GM19372 (cell line): ENCODE results near the gene SLC48A1.

ENCODE experiments used
- ATAC-seq: cut with Tn5 transposase; IDR thresholded peaks from one replicate; pipeline ENCODE4 v1.9.1; 2021; ENCODE audit warnings: mild to moderate bottlenecking, low read depth, moderate library complexity; ENCODE audit not compliant: unreplicated experiment

Gene SLC48A1

GRCh38 chr12:47773062-47773857 lies at the start of gene SLC48A1:
Gene SLC48A1, plus strand, starts transcription at chr12:47773238. Its CDS starts 67 bp downstream, at chr12:47773305.
- peak; percentile 77 for ATAC-seq

GRCh38 chr12:47725091-47725772 lies 47.8 kb upstream of the SLC48A1 start, which contains the start of gene ENDOU:
Gene ENDOU, minus strand, starts transcription at chr12:47725490. Its CDS starts 77 bp downstream, at chr12:47725413.
- ATAC-seq = no peak

GRCh38 chr12:47725893-47726292 lies 47.1 kb upstream of the SLC48A1 start:
- peak; percentile 71 for ATAC-seq

- no peak for ATAC-seq
Measured at GRCh38 chr12:47729233-47729632, 43.8 kb upstream of the SLC48A1 start.

- ATAC-seq = no peak
Measured at GRCh38 chr12:47730341-47730744, 42.7 kb upstream of the SLC48A1 start.

GRCh38 chr12:47731723-47732122 lies 41.3 kb upstream of the SLC48A1 start:
- no peak for ATAC-seq

GRCh38 chr12:47732504-47732903 lies 40.5 kb upstream of the SLC48A1 start:
- no peak for ATAC-seq

- no peak for ATAC-seq
Measured at GRCh38 chr12:47733142-47733541, 39.9 kb upstream of the SLC48A1 start.

- no peak for ATAC-seq
Measured at GRCh38 chr12:47734725-47735480, 38.1 kb upstream of the SLC48A1 start.

- no peak for ATAC-seq
Measured at GRCh38 chr12:47735649-47736048, 37.4 kb upstream of the SLC48A1 start.

GRCh38 chr12:47736216-47736615 lies 36.8 kb upstream of the SLC48A1 start:
- no peak for ATAC-seq

GRCh38 chr12:47736877-47737676 lies 36.0 kb upstream of the SLC48A1 start:
- no peak for ATAC-seq

GRCh38 chr12:47737936-47738594 lies 35.0 kb upstream of the SLC48A1 start:
- no peak for ATAC-seq

- ATAC-seq = no peak
Measured at GRCh38 chr12:47739297-47739696, 33.7 kb upstream of the SLC48A1 start.

- no peak for ATAC-seq
Measured at GRCh38 chr12:47739979-47740378, 33.1 kb upstream of the SLC48A1 start.

GRCh38 chr12:47740606-47741339 lies 32.3 kb upstream of the SLC48A1 start:
- ATAC-seq = no peak

GRCh38 chr12:47741340-47741703 lies 31.7 kb upstream of the SLC48A1 start:
- no peak for ATAC-seq

- no peak for ATAC-seq
Measured at GRCh38 chr12:47742253-47742825, 30.7 kb upstream of the SLC48A1 start.
